Peyer's patch (tissue), 4 donors: ENCODE results near the gene FRYL. TPM values are rescaled to one million over a fixed set of nuclear protein-coding genes. Genes with fewer than 3 reads are reported as not detected.
A peak's percentile ranks its signal among the peaks of the same experiment; 100 is the strongest.
"Not testable (repeated sequence)": the region's sequence is repeated elsewhere in the genome, so short reads cannot be mapped to it uniquely, and the experiment has no call there.

ENCODE experiments used
- DNase-seq, 3 donors: peaks; one replicate each; pipeline ENCODE4 v3.0.0-alpha.2; 2017 to 2019
- H3K27ac ChIP-seq, 4 donors: fragments of 200-600 bp; sonication (generic); one replicate each; pipeline ENCODE4 v1.5.1; 2016 to 2019
- H3K27me3 ChIP-seq, 2 donors: fragments of 200-600 bp; sonication (generic); one replicate each; pipeline ENCODE4 v1.5.1; 2019
- H3K36me3 ChIP-seq, 3 donors: fragments of 200-600 bp; sonication (generic); one replicate each; pipeline ENCODE4 v1.5.1; 2016 to 2019
- H3K4me1 ChIP-seq, 4 donors: fragments of 200-600 bp; sonication (generic); one replicate each; pipeline ENCODE4 v1.5.1; 2016 to 2019
- H3K4me3 ChIP-seq, 4 donors: fragments of 200-600 bp; sonication (generic); 1 replicate in 3 of 4; 2 replicates in 1 of 4; pipeline ENCODE4 v1.5.1; 2016 to 2019; ENCODE audit warnings: mild to moderate bottlenecking in 1 of 4
- H3K9me3 ChIP-seq, 4 donors: fragments of 200-600 bp; sonication (generic); one replicate each; pipeline ENCODE4 v1.5.1; 2016 to 2019; ENCODE audit warnings: mild to moderate bottlenecking in 1 of 4
- POLR2A ChIP-seq, 2 donors: fragments of 450-650 bp; IDR thresholded peaks; one replicate each; pipeline ENCODE4 v1.5.1; 2017; ENCODE audit warnings: antibody characterized with exemption in 2 of 2, mild to moderate bottlenecking in 2 of 2, moderate library complexity in 2 of 2
- total RNA-seq, 4 donors: library from RNA; depleted of rRNA; stranded (reverse); fragments of >200 nt; gene quantifications; one replicate each; pipeline ENCODE4 v1.1.0, GENCODE V29; 2016
- TF ChIP-seq, protein P1 (sequence below), 6 experiments: fragments of 450-650 bp in 4 of 6; fragments of 200-600 bp in 2 of 6; sonication (generic) in 1 of 6; IDR thresholded peaks; one replicate each; pipeline ENCODE4 v1.5.1; 2017 to 2019; ENCODE audit warnings: antibody characterized with exemption in 6 of 6, mild to moderate bottlenecking in 3 of 6, moderate library complexity in 1 of 6

FRYL gene
- total RNA-seq, 4 donors from 2014 or later: 220 to 253 (median 241) TPM

DNA sequence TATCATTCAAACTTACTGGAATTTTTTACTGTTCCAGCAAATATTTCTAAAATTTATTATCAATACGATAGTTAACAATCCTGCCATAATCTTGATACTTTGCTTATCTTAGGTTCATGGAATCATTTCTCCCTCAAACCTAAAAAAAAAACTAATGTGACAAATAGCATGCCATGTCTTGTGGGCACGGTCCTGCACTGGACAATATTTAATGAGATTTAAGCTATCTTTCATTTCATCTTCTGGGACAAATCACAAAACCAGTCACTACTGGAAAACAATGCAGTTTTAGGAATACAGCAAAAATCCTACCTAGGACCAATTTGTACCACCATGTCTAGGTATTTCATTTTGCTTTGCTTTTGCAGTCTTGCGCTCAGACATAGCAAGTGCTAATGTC, 93.7 kb downstream of the FRYL start:
- H3K4me3 ChIP-seq: no peak overlapping the region
- no peaks in the 10 kb centered on the region for H3K4me1 ChIP-seq
- no peak for DNase-seq
- no peak overlapping the region for H3K27ac ChIP-seq
- H3K27me3 ChIP-seq: no peaks in the 10 kb centered on the region
- no peak for TF ChIP-seq POLR2A (IDR thresholded peaks at IDR 0.05)
- TF ChIP-seq, protein P1, sequence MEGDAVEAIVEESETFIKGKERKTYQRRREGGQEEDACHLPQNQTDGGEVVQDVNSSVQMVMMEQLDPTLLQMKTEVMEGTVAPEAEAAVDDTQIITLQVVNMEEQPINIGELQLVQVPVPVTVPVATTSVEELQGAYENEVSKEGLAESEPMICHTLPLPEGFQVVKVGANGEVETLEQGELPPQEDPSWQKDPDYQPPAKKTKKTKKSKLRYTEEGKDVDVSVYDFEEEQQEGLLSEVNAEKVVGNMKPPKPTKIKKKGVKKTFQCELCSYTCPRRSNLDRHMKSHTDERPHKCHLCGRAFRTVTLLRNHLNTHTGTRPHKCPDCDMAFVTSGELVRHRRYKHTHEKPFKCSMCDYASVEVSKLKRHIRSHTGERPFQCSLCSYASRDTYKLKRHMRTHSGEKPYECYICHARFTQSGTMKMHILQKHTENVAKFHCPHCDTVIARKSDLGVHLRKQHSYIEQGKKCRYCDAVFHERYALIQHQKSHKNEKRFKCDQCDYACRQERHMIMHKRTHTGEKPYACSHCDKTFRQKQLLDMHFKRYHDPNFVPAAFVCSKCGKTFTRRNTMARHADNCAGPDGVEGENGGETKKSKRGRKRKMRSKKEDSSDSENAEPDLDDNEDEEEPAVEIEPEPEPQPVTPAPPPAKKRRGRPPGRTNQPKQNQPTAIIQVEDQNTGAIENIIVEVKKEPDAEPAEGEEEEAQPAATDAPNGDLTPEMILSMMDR (IDR thresholded peaks at IDR 0.05): no peak
- H3K36me3 ChIP-seq: no peaks in the 10 kb centered on the region
- H3K9me3 ChIP-seq: no peaks in the 10 kb centered on the region

DNA sequence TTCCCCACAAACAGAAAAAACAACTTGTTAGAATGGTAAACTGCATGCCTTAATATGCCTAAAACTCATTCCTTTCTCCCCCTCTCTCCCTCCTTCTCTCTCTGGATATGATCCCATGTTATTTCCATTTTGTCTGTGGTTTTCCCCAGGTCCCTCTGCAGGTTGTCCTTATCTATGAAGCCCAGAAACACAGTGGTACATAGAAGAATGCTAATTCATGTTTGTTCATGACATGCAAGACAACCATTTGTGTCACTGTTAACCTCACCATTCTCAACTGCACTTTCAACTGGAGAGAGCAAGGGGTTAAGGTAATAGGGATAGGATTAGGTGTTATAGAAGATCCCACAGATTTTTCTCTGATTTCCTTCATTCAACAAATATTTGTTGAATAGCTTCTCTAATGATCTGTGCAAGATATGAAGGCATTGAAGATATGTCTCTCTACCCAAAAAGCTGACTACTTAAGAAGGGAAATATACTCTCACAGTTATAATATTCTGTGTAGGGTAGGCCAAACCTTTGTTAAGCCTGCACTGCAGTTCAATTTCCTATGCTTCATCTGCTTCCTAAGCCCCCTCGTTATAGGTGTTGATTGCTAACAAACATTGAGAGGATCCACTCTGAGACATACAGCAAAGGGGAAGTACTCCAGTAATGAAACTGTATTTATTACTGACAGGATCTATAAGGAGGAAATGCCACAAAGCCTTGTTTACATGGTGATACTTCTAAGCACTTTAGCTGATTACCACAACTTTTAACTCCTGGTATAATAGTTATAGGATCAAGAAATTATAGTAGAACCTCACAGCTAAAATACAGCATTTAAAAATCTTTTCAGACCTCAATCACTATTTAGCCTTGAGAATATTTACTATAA, 96.1 kb downstream of the FRYL start:
- no peaks in the 10 kb centered on the region for H3K27me3 ChIP-seq

GRCh38 chr4:48682870-48683269, 97.2 kb downstream of the FRYL start:
- not testable (repeated sequence) for DNase-seq, H3K9me3 ChIP-seq, H3K36me3 ChIP-seq, H3K4me1 ChIP-seq, H3K27me3 ChIP-seq, H3K27ac ChIP-seq, H3K4me3 ChIP-seq

More for the DNA sequence above, 96.1 kb downstream of the FRYL start:
- no peaks in the 10 kb centered on the region for H3K4me1 ChIP-seq
- DNase-seq: no peak
- TF ChIP-seq, protein P1 (IDR thresholded peaks at IDR 0.05): no peak
- TF ChIP-seq POLR2A (IDR thresholded peaks at IDR 0.05): no peak
- no peaks in the 10 kb centered on the region for H3K36me3 ChIP-seq
- no peak overlapping the region for H3K4me3 ChIP-seq
- no peaks in the 10 kb centered on the region for H3K9me3 ChIP-seq
- no peak overlapping the region for H3K27ac ChIP-seq

- peak in 1 of 3 donors; percentile 51 for DNase-seq
- no peaks in the 10 kb centered on the region for H3K27me3 ChIP-seq
- no peak overlapping the region for H3K27ac ChIP-seq
- H3K4me1 ChIP-seq: no peaks in the 10 kb centered on the region
- H3K4me3 ChIP-seq: no peak overlapping the region
- H3K9me3 ChIP-seq: no peaks in the 10 kb centered on the region
- TF ChIP-seq, protein P1 (IDR thresholded peaks at IDR 0.05): peak in 4 of 6 experiments; percentile 32 to 83 (median 70)
- TF ChIP-seq POLR2A (IDR thresholded peaks at IDR 0.05): no peak
- no peaks in the 10 kb centered on the region for H3K36me3 ChIP-seq
Observed at GRCh38 chr4:48681856-48682255, 98.2 kb downstream of the FRYL start.

DNA sequence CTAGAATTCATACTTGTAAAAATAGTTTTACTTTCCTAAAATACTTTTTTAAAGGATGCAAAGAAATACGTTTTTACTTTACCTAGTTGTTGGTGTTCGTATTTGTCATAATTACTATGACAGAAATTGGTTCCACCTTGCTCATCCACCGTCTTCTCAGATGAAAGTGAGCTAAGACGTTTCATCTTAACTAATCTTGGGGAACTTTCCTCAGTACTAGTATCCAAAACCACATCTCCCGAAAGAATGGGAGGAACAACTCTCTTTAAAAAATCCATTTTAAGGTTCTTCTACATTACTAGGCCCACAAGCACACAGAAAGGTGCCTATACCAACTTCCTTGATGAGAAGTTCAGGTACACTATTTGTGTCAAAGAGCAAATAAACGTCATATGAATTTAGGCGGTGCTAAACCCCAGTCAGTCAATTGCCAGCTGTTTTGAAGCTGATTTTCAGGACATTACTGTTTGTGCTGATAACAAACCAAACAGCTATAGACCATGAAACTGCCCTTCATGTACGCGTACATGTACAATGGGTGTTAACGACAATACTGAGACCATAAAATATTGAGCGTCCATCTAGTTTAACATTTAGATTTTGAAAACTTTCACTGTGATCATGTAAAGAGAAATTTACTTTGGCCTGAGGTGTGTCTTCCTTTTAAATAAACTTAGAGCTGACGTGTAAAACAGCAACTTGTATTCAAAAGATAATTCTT, 99.1 kb downstream of the FRYL start:
- Histone ChIP-seq H3K36me3 (peaks cover 0 to 3% (median 0%) of the 10 kb centered on the region in 3 donors), H3K27me3 (no peaks in the 10 kb centered on the region), H3K4me1 (no peaks in the 10 kb centered on the region), H3K27ac (peak overlapping the region in 3 of 4 donors; percentile 14 to 74 (median 63)), H3K4me3 (peak overlapping the region in 2 of 4 donors; percentile 42 to 49), H3K9me3 (no peaks in the 10 kb centered on the region)
- TF ChIP-seq, protein P1 (IDR thresholded peaks at IDR 0.05): no peak
- TF ChIP-seq POLR2A (IDR thresholded peaks at IDR 0.05): peak; percentile 26 to 38
- DNase-seq: no peak

DNA sequence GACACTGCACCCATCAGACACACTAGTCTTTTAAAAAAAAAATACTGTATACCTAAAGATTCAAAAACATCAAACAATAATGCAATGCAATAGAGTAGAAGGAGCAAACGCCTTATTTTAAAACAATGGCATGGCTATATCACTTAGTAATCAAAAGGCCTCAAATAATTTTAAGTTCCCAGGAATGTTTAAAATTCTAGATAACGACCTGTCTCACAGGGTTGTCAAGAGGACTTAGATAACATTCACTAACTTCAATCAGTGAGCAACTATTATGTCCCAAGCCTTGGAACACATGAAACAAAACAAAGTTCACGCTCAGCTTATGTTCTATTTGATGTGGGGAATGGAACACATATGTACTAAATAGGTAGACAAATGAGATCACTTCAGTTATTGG, 106.5 kb downstream of the FRYL start:
- Histone ChIP-seq H3K4me1 (peaks cover 0 to 4% (median 1%) of the 10 kb centered on the region in 4 donors), H3K36me3 (peaks cover 0 to 5% (median 0%) of the 10 kb centered on the region in 3 donors), H3K27me3 (no peaks in the 10 kb centered on the region), H3K27ac (no peak overlapping the region), H3K4me3 (no peak overlapping the region), H3K9me3 (no peaks in the 10 kb centered on the region)
- TF ChIP-seq, protein P1 (IDR thresholded peaks at IDR 0.05): no peak
- TF ChIP-seq POLR2A (IDR thresholded peaks at IDR 0.05): no peak
- DNase-seq: no peak
